ENCODE data around the gene AZIN2.

DNA sequence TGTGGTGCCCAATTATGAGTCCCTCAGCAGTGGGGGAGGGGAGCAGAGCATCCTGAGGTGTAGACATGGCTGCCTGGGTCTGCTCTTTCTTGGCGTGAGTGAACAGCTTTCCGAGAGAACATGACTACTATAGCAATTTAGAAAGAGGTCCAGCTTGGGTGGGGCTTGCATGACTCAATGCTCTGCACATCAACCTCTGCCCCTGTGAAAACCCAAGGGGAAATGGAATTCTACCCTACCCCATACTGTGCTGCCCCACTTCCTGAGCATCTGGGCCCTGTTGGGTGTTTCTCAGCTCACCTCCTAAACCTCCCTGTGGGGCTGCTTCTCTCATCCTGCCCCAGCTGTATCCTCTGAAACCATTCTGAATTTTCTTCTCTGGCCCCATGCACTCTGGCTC, 8.2 kb upstream of the AZIN2 start:
- TF ChIP-seq, protein P1, sequence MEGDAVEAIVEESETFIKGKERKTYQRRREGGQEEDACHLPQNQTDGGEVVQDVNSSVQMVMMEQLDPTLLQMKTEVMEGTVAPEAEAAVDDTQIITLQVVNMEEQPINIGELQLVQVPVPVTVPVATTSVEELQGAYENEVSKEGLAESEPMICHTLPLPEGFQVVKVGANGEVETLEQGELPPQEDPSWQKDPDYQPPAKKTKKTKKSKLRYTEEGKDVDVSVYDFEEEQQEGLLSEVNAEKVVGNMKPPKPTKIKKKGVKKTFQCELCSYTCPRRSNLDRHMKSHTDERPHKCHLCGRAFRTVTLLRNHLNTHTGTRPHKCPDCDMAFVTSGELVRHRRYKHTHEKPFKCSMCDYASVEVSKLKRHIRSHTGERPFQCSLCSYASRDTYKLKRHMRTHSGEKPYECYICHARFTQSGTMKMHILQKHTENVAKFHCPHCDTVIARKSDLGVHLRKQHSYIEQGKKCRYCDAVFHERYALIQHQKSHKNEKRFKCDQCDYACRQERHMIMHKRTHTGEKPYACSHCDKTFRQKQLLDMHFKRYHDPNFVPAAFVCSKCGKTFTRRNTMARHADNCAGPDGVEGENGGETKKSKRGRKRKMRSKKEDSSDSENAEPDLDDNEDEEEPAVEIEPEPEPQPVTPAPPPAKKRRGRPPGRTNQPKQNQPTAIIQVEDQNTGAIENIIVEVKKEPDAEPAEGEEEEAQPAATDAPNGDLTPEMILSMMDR (IDR thresholded peaks at IDR 0.05 in 8 of 11, conservative IDR thresholded peaks at IDR 0.05 in 3 of 11), result no peak
- TF ChIP-seq POLR2A (IDR thresholded peaks at IDR 0.05), result no peak

Measured in spleen (tissue), 7 donors.